IMR-90 (cell line): Measurements from ENCODE around the gene OSBPL3. TPM values are rescaled to one million over a fixed set of nuclear protein-coding genes. Genes with fewer than 3 reads are reported as not detected.
A peak's percentile ranks its signal among the peaks of the same experiment; 100 is the strongest.

Source experiments
- ATAC-seq: fragments of 200-7000 bp; cut with Tn5 transposase; 2 replicates; pipeline ENCODE4 v1.9.1; 2020; ENCODE audit warnings: low read depth, mild to moderate bottlenecking, moderate library complexity
- BruUV-seq: library from RNA; stranded (reverse); fragments of 400-500 nt; replicated peaks from 2 replicates; lab custom pipeline; 2021; lab: Mats Ljungman, UMichigan
- CTCF ChIA-PET: fragments of 300-600 bp; formaldehyde crosslinking; extraction: SDS; loops from one replicate; lab custom pipeline; 2021; ENCODE audit warnings: antibody characterized with exemption; lab: Yijun Ruan, JAX
- POLR2A ChIA-PET: fragments of 300-600 bp; sonication (Branson Sonifier 250); formaldehyde crosslinking; loops from one replicate; lab custom pipeline; 2022; ENCODE audit warnings: antibody characterized with exemption; ENCODE audit not compliant: unreplicated experiment; lab: Charles Lee
- DNase-seq: peaks from one replicate; pipeline ENCODE4 v3.0.0; 2013
- H2AFZ ChIP-seq: replicated peaks from 2 replicates; pipeline ENCODE3; 2013; ENCODE audit warnings: low read length, mild to moderate bottlenecking; ENCODE audit not compliant: poor library complexity
- H2AK5ac ChIP-seq: 2 replicates; pipeline ENCODE4 v1.6.1; 2013; ENCODE audit warnings: low read depth, low read length, inconsistent platforms
- H2AK9ac ChIP-seq: replicated peaks from 2 replicates; pipeline ENCODE3; 2013; ENCODE audit warnings: mild to moderate bottlenecking, low read depth, low read length, moderate library complexity; ENCODE audit not compliant: poor library complexity
- H2BK120ac ChIP-seq: 2 replicates; pipeline ENCODE4 v1.6.1; 2013; ENCODE audit warnings: low read depth, low read length, inconsistent platforms
- H2BK15ac ChIP-seq: 3 replicates; pipeline ENCODE4 v1.6.1; 2013; ENCODE audit warnings: low read depth, low read length, inconsistent platforms
- H2BK20ac ChIP-seq: 2 replicates; pipeline ENCODE4 v1.6.1; 2013; ENCODE audit warnings: low read depth, mild to moderate bottlenecking, inconsistent platforms, low read length, moderate library complexity
- H2BK5ac ChIP-seq: 2 replicates; pipeline ENCODE4 v1.6.1; 2013; ENCODE audit warnings: mild to moderate bottlenecking, low read depth, low read length, inconsistent platforms; ENCODE audit not compliant: poor library complexity, severe bottlenecking
- H3K14ac ChIP-seq: replicated peaks from 2 replicates; pipeline ENCODE4 v1.6.1; 2013; ENCODE audit warnings: low read depth, low read length, inconsistent platforms
- H3K18ac ChIP-seq: 2 replicates; pipeline ENCODE4 v1.6.1; 2013; ENCODE audit warnings: low read depth, low read length, control low read depth
- H3K23ac ChIP-seq: 2 replicates; pipeline ENCODE4 v1.6.1; 2013; ENCODE audit warnings: low read depth, low read length, inconsistent platforms
- H3K27ac ChIP-seq: 2 replicates; pipeline ENCODE4 v1.5.1; 2013; ENCODE audit warnings: mild to moderate bottlenecking, control low read depth, low read length; ENCODE audit not compliant: insufficient read depth
- H3K27me3 ChIP-seq: 2 replicates; pipeline ENCODE4 v1.6.1; 2013; ENCODE audit warnings: low read length; ENCODE audit not compliant: control insufficient read depth, insufficient read depth
- H3K36me3 ChIP-seq: 2 replicates; pipeline ENCODE4 v1.6.1; 2013; ENCODE audit warnings: low read length, mixed read lengths; ENCODE audit not compliant: control insufficient read depth, insufficient read depth
- H3K4ac ChIP-seq: 2 replicates; pipeline ENCODE4 v1.6.1; 2013; ENCODE audit warnings: low read depth, low read length, inconsistent platforms
- H3K4me1 ChIP-seq: 2 replicates; pipeline ENCODE4 v1.6.1; 2013; ENCODE audit warnings: low read length, mixed read lengths; ENCODE audit not compliant: control insufficient read depth, insufficient read depth
- H3K4me2 ChIP-seq: 2 replicates; pipeline ENCODE4 v1.6.1; 2013; ENCODE audit warnings: low read depth, mild to moderate bottlenecking, control low read depth, low read length, moderate library complexity
- H3K4me3 ChIP-seq: 2 replicates; pipeline ENCODE4 v1.5.1; 2013; ENCODE audit warnings: low read depth, mild to moderate bottlenecking, control low read depth, low read length, moderate library complexity; ENCODE audit not compliant: insufficient read depth
- H3K56ac ChIP-seq: 2 replicates; pipeline ENCODE4 v1.6.1; 2013; ENCODE audit warnings: low read length, inconsistent platforms; ENCODE audit not compliant: insufficient read depth; ENCODE audit errors: extremely low read depth
- H3K79me1 ChIP-seq, 2 experiments: 2 replicates each; pipeline ENCODE4 v1.6.1; 2013; ENCODE audit warnings: low read length in 2 of 2, inconsistent platforms in 1 of 2, low read depth in 1 of 2
- H3K9ac ChIP-seq: 2 replicates; pipeline ENCODE4 v1.6.1; 2013; ENCODE audit warnings: low read depth, low read length, control low read depth
- H3K9me1 ChIP-seq: 2 replicates; pipeline ENCODE4 v1.6.1; 2013; ENCODE audit warnings: low read length, inconsistent platforms; ENCODE audit not compliant: insufficient read depth
- H3K9me3 ChIP-seq: 2 replicates; pipeline ENCODE4 v1.6.1; 2013; ENCODE audit warnings: low read length; ENCODE audit not compliant: control insufficient read depth, insufficient read depth
- H4K20me1 ChIP-seq: 2 replicates; pipeline ENCODE4 v1.6.1; 2013; ENCODE audit warnings: low read length, inconsistent platforms; ENCODE audit not compliant: insufficient read depth
- H4K5ac ChIP-seq: 2 replicates; pipeline ENCODE4 v1.6.1; 2013; ENCODE audit warnings: mild to moderate bottlenecking, low read depth, low read length, control low read depth
- H4K8ac ChIP-seq, 2 experiments: 2 replicates each; pipeline ENCODE4 v1.6.1; 2013; ENCODE audit warnings: low read depth in 2 of 2, low read length in 2 of 2, control low read depth in 1 of 2, inconsistent platforms in 1 of 2
- H4K91ac ChIP-seq: 2 replicates; pipeline ENCODE4 v1.6.1; 2013; ENCODE audit warnings: low read depth, low read length, inconsistent platforms; ENCODE audit not compliant: insufficient read depth
- BHLHE40 ChIP-seq: fragments of 150-350 bp; IDR thresholded peaks from 2 replicates; pipeline ENCODE4 v1.6.1; 2016; ENCODE audit warnings: mild to moderate bottlenecking, low read depth, low read length
- CEBPB ChIP-seq: IDR thresholded peaks from 2 replicates; pipeline ENCODE4 v1.6.1; 2012; ENCODE audit warnings: low read depth, low read length, improper control_type of control experiment
- CHD1 ChIP-seq: IDR thresholded peaks from 2 replicates; pipeline ENCODE4 v1.6.1; 2012; ENCODE audit warnings: low read depth, low read length, improper control_type of control experiment
- FOS ChIP-seq: fragments of 150-350 bp; IDR thresholded peaks from 2 replicates; pipeline ENCODE4 v1.6.1; 2016; ENCODE audit warnings: low read depth, low read length
- MAFK ChIP-seq: IDR thresholded peaks from 2 replicates; pipeline ENCODE4 v1.6.1; 2012; ENCODE audit warnings: low read depth, low read length, improper control_type of control experiment
- MAZ ChIP-seq: IDR thresholded peaks from 2 replicates; pipeline ENCODE4 v1.6.1; 2012; ENCODE audit warnings: low read depth, mild to moderate bottlenecking, low read length, improper control_type of control experiment, moderate library complexity, borderline replicate concordance
- MXI1 ChIP-seq: IDR thresholded peaks from 2 replicates; pipeline ENCODE4 v1.6.1; 2012; ENCODE audit warnings: low read depth, mild to moderate bottlenecking, low read length, moderate library complexity, borderline replicate concordance
- NFE2L2 ChIP-seq: fragments of 150-350 bp; IDR thresholded peaks from 2 replicates; pipeline ENCODE4 v1.6.1; 2016; ENCODE audit warnings: low read depth, mild to moderate bottlenecking, low read length
- POLR2A ChIP-seq: IDR thresholded peaks from 2 replicates; pipeline ENCODE4 v1.6.1; 2012; ENCODE audit warnings: mild to moderate bottlenecking, low read depth, low read length
- RCOR1 ChIP-seq: IDR thresholded peaks from 2 replicates; pipeline ENCODE4 v1.6.1; 2012; ENCODE audit warnings: mild to moderate bottlenecking, low read length, improper control_type of control experiment; ENCODE audit not compliant: insufficient replicate concordance
- RFX5 ChIP-seq: IDR thresholded peaks from 2 replicates; pipeline ENCODE4 v1.8.0; 2012; ENCODE audit warnings: low read depth, mild to moderate bottlenecking, low read length, moderate library complexity
- SMC3 ChIP-seq: fragments of 150-350 bp; IDR thresholded peaks from 2 replicates; pipeline ENCODE4 v1.6.1; 2016; ENCODE audit warnings: low read depth, mild to moderate bottlenecking, antibody characterized with exemption, low read length, moderate library complexity
- WGBS, 2 experiments: methylation state at CpG; one replicate each; pipeline versions ENCODE4 v1.1.5 to v1.1.7; 2013; ENCODE audit warnings: missing lambda C conversion rate in 2 of 2; ENCODE audit not compliant: insufficient read length in 1 of 2; ENCODE audit errors: extremely low coverage in 2 of 2; 5-methylcytosine and 5-hydroxymethylcytosine counted together
- dilution Hi-C: fragments of 300-500 bp; cut with HindIII; formaldehyde crosslinking; loops from one replicate; pipeline ENCODE4 v1.14.3; 2018; ENCODE audit warnings: low sequenced_read_pairs; ENCODE audit not compliant: unreplicated experiment
- in situ Hi-C: fragments of 300-500 bp; cut with MboI; formaldehyde crosslinking; loops from 3 replicates; pipeline ENCODE4 v1.14.3; 2019; ENCODE audit warnings: low sequenced_read_pairs, inconsistent platforms, mixed read lengths
- intact Hi-C: fragments of 100-400 bp; cut with micrococcal nuclease; formaldehyde crosslinking; loops from 2 replicates; pipeline ENCODE4 v1.10.0; 2022
- polyA plus RNA-seq, 3 experiments: library from polyadenylated mRNA; depleted of rRNA; stranded (reverse); fragments of >200 nt; gene quantifications; 2 replicates each; pipeline ENCODE4 v1.2.3, GENCODE V29; 2012; ENCODE audit warnings: low replicate concordance in 1 of 3
- total RNA-seq: library from RNA; depleted of rRNA; stranded (reverse); fragments of >200 nt; gene quantifications from 2 replicates; pipeline ENCODE4 v1.2.3, GENCODE V29; 2012
- TF ChIP-seq, protein P1 (sequence below): conservative IDR thresholded peaks from 2 replicates; pipeline ENCODE4 v1.5.1; 2012; ENCODE audit warnings: mild to moderate bottlenecking, low read depth, low read length, improper control_type of control experiment
- TF ChIP-seq, protein P2 (sequence below): fragments of 150-350 bp; IDR thresholded peaks from 2 replicates; pipeline ENCODE4 v1.6.1; 2016; ENCODE audit warnings: low read depth, mild to moderate bottlenecking, low read length, moderate library complexity, borderline replicate concordance
- TF ChIP-seq, protein P3 (sequence below): fragments of 150-350 bp; IDR thresholded peaks from 2 replicates; pipeline ENCODE4 v1.6.1; 2017; ENCODE audit warnings: mild to moderate bottlenecking, antibody characterized with exemption, low read length, low read depth

Gene OSBPL3
- total and polyA plus RNA-seq, 2 of the 4 experiments (the other 2 are of a cell fraction), result 18.0 to 29.9 TPM

DNA sequence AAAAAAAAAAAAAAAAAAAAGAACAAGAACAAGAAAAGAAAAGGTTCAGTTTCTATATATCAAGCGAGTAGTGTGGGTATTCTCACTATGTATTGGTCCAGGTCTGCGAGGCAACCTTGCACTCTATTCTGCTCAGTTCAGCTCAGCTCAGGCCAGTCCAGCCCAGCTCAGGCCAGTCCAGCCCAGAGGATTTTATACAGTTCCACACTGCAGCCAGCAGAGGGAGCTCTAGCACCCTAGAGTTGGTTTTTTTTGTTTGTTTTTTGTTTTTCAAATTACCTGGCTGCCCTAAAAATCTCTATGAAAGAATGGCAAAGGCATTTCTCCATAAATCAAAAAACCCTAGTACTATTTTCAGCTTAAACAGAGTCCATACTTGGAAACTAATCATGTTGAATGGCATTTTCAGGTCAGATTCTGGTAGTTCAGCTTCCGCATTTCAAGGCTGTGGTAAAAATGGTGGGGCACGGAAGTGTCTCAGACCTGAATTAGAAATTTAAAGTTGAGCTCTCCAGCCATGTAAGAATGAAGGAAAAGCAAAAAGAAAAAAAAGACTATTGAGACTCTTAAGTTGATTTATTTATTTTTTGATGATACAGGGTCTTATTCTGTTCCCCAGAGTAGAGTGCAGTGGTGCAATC, 167.6 kb downstream of the OSBPL3 start:
- no peak overlapping the region for H2AK5ac ChIP-seq
- no peak overlapping the region for H3K56ac ChIP-seq
- DNase-seq, result peak; percentile 36
- CTCF ChIA-PET, result interaction anchor here (0.5 to 4.2 kb wide), 27 partner anchors 8 to 403 kb away, joined by 3 to 54 read pairs (median 4); partner anchors contain the start of gene OSBPL3
- BruUV-seq, result no TSS peak
- no peak overlapping the region for H2AFZ ChIP-seq
- H3K9ac ChIP-seq, result no peak overlapping the region
- H4K20me1 ChIP-seq, result no peaks in the 10 kb centered on the region
- H2BK20ac ChIP-seq, result no peak overlapping the region
- H2AK9ac ChIP-seq, result no peak overlapping the region
- no peak overlapping the region for H4K5ac ChIP-seq
- H4K8ac ChIP-seq, result no peak overlapping the region
- H3K4me2 ChIP-seq, result no peak overlapping the region
- in situ Hi-C loops, result no loop called here
- peak; percentile 95 for ATAC-seq
- no peak overlapping the region for H3K14ac ChIP-seq
- no peak overlapping the region for H3K18ac ChIP-seq
- no peak overlapping the region for H2BK120ac ChIP-seq
- H3K9me3 ChIP-seq, result no peaks in the 10 kb centered on the region
- H3K9me1 ChIP-seq, result no peaks in the 10 kb centered on the region
- dilution Hi-C loops, result loop anchor here (25.0 kb wide), 1 partner anchor 275 kb away; no protein-coding TSS in a partner anchor
- no peak overlapping the region for H3K4me3 ChIP-seq
- peaks cover 15% of the 10 kb centered on the region for H3K36me3 ChIP-seq
- H2BK5ac ChIP-seq, result no peak overlapping the region
- intact Hi-C loops, result loop anchor here (1.0 to 2.0 kb wide), 4 partner anchors 168 to 286 kb away; partner anchors contain the start of gene OSBPL3
- no peak overlapping the region for H2BK15ac ChIP-seq
- POLR2A ChIA-PET, result no interaction called here
- no peaks in the 10 kb centered on the region for H3K27me3 ChIP-seq
- no peaks in the 10 kb centered on the region for H3K4me1 ChIP-seq
- no peak overlapping the region for H3K27ac ChIP-seq
- no peak overlapping the region for H4K91ac ChIP-seq
- 100% methylated on average over 1 of the region's 4 CpGs; no CpG with 5 or more reads in 1 of the 2 experiments for WGBS, 2 experiments
- no peaks in the 10 kb centered on the region; a peak in 2 of 4 replicates for H3K79me1 ChIP-seq
- H3K4ac ChIP-seq, result no peak overlapping the region
- H3K23ac ChIP-seq, result no peak overlapping the region
- TF ChIP-seq BHLHE40, result no peak
- no peak for TF ChIP-seq MAZ
- TF ChIP-seq NFE2L2, result no peak
- TF ChIP-seq CHD1, result no peak
- TF ChIP-seq FOS, result no peak
- no peak for TF ChIP-seq MAFK
- peak; percentile 91 for TF ChIP-seq SMC3
- TF ChIP-seq, protein P1, sequence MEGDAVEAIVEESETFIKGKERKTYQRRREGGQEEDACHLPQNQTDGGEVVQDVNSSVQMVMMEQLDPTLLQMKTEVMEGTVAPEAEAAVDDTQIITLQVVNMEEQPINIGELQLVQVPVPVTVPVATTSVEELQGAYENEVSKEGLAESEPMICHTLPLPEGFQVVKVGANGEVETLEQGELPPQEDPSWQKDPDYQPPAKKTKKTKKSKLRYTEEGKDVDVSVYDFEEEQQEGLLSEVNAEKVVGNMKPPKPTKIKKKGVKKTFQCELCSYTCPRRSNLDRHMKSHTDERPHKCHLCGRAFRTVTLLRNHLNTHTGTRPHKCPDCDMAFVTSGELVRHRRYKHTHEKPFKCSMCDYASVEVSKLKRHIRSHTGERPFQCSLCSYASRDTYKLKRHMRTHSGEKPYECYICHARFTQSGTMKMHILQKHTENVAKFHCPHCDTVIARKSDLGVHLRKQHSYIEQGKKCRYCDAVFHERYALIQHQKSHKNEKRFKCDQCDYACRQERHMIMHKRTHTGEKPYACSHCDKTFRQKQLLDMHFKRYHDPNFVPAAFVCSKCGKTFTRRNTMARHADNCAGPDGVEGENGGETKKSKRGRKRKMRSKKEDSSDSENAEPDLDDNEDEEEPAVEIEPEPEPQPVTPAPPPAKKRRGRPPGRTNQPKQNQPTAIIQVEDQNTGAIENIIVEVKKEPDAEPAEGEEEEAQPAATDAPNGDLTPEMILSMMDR, result peak; percentile 85
- TF ChIP-seq RFX5, result no peak
- TF ChIP-seq, protein P2, sequence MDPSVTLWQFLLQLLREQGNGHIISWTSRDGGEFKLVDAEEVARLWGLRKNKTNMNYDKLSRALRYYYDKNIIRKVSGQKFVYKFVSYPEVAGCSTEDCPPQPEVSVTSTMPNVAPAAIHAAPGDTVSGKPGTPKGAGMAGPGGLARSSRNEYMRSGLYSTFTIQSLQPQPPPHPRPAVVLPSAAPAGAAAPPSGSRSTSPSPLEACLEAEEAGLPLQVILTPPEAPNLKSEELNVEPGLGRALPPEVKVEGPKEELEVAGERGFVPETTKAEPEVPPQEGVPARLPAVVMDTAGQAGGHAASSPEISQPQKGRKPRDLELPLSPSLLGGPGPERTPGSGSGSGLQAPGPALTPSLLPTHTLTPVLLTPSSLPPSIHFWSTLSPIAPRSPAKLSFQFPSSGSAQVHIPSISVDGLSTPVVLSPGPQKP, result no peak
- no peak for TF ChIP-seq MXI1
- TF ChIP-seq, protein P3, sequence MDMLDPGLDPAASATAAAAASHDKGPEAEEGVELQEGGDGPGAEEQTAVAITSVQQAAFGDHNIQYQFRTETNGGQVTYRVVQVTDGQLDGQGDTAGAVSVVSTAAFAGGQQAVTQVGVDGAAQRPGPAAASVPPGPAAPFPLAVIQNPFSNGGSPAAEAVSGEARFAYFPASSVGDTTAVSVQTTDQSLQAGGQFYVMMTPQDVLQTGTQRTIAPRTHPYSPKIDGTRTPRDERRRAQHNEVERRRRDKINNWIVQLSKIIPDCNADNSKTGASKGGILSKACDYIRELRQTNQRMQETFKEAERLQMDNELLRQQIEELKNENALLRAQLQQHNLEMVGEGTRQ, result no peak
- TF ChIP-seq RCOR1, result no peak
- no peak for TF ChIP-seq POLR2A
- TF ChIP-seq CEBPB, result no peak
